HL-60/S4 (cell line): ENCODE data around the gene SOX3.

Experiments used
- in situ Hi-C: fragments of 300-500 bp; cut with MboI; formaldehyde crosslinking; loops from 2 replicates; pipeline ENCODE4 v1.14.3; 2022; ENCODE audit warnings: low sequenced_read_pairs

The SOX3 gene

DNA sequence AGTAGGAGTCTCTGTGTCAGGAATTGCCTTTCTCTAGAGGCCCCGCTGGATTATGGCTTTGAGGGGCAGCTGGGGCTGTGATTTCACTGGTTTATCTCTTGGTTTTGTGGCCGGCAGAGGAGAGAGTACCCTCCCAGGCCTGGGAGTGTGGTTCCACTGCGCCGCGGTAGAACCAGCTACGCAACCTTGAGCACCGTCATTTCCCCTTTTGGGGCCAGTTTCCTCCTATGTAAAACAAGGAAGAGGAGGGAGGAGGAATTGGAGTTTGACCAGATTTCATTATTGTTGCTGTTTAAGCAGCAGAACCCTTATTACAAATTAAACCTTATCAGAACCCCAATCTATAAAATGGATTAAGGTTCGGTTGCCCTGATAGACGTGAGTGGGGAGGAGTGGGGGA, 4.4 kb downstream of the SOX3 start:
- in situ Hi-C loops = no loop called here

DNA sequence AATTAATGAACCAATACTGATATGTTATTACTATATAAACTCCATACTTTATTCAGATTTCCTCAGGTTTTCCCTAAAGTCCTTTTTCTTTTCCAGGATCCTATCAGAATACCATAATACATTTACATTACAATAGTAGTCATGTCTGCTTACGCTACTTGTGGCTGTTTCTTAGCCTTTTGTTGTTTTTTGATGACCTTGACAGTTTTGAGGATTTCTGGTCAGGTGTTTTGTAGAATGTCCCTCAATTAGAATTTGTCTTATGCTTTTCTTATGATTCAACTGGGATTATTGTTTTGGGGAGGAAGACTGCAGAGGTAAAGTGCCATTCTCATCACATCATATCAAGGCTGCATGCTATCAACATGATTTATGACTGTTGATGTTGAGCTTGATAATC, 9.1 kb downstream of the SOX3 start:
- in situ Hi-C loops = no loop called here

DNA sequence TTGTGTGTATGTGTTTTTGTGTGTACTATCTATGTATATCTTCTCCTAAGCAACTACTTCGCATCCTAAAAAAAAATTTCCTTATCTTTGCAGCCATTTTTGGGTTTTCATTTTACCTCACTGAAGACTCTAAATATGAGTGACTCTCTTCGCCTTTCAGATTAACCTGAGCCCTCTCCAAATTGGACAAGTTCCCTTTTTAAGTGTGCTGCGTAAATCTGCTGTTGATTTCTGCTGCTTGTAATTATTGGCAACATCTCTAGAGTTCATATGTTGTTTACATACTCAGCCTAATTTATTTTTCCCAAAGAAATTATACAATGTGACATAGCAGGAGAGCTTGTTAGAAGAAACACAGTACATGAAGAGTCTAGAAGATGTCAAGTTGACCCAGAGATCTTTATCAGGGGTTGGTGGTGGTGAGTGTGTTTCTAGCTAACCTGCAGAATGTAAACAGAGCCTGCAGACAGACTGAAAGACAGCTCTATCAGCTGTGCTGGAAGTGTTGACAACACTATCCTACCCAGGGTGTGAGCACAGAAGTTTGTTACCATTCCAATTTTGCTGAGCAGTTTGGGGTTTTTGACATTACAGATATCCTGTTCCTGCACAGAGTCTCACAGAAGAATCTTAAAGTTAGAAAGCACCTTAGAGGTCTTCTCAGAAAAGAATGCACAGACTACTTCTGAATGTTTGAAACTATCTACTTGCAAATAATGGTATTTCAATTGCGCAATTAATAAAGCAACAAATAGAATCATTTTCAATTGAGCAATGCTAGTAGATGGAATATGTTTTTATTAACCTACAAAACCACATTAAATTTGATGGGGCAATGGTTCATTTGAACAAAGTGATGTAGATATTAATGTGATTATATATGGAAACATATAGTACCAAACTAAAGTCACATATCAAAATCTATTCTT, 12.5 kb downstream of the SOX3 start:
- in situ Hi-C loops = no loop called here

DNA sequence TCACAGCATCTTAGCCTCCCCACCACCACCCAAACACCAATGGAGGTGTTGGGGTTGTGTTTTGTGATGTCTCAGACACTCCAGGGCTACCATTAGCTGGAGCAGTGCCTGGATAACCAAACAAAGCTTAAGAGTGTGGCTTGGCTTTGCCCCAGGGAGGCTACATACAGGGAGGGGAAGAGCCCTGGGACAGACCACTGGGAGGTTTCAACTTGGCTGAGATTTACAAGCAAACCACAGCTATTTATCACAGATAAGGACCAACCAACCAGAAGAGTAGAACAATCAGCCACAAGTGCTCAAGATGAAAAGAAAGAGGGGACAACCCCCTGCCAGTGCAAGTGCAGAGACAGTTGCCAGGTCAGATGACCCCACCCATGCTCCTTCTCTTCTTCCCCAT, 24.1 kb downstream of the SOX3 start:
- in situ Hi-C loops = no loop called here

DNA sequence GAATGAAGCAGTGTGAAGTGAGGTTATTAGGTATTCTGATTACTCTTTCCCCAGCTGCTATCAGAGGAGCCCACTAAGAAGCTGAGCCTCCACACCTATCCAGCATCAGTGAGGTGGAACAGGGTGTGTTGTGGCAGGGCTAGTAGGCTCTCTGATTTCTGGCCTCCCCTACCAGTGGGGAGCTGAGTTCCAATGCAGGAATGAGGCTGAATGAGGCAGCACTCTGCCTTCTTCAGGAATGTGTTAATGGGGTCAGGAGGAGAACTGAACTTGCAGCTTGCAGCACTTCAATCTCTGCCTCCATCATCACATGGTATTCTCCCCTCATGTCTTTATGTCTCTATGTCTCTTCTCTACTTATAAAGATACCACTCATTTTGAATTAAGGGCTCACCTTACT, 26.9 kb downstream of the SOX3 start:
- in situ Hi-C loops = no loop called here

DNA sequence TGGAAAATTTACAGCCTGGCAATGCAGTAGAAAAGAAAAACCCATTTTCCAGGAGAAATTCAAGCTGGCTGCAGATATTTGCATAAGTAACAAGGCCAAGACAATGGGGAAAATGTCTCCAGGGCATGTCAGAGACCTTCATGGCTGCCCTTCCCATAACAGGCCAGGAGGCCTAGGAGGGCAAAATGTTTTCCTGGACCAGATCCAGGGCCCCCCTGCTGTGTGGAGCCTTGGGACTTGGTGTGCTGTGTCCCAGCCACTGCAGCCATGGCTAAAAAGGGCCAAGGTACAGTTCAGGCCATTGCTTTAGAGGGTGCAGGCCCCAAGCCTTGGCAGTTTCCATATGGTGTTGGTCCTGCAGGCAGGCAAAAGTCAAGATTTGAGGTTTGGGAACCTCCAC, 29.8 kb downstream of the SOX3 start:
- in situ Hi-C loops = no loop called here

DNA sequence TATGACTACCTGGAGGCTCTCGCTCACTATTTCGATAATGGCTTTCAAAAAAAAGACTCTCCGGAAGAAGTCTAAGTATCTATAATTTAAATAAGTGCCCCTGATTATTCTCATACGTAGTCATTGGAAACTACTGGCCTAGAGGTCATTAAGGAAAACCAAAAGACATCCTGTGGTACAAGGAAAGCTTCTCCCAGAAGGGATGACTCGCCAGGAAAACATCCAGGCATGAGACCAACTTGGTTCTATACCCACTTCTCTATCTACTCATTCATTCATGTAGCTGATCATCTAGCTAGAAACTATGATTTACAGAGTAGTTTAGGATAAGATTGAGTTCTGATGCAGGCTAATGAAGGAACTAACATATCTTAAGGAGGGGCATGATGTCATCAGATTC, 37.7 kb downstream of the SOX3 start:
- in situ Hi-C loops = no loop called here
